ENCODE measurements around the gene SV2A.

Gene SV2A

DNA sequence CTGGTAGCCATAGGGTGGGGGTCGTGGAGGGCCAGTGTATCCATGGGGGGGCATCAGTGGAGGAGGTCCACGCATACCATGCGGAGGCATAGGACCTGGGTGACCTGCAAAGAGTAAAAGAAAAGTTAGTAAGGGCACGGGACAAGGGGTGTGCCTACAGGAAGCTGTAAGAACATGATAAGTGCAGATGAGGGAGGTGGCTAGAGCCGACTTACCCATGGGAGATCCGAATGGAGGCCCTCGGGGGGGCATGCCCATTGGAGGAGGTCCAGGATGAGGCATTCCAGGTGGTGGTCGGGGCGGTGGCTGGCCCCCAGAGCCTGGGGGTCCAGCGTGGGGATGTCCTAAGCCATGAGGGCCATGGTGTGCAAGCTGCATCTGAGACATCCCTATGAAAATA is 6.0 kb upstream of the SV2A start:
- Histone ChIP-seq H3K36me3 (ENCODE audit: control insufficient read depth, insufficient read depth, low read length) (peaks cover 21% of the 10 kb centered on the region), H3K27me3 (replicated peaks; ENCODE audit: control insufficient read depth, insufficient read depth, low read length) (no peaks in the 10 kb centered on the region), H3K4me3 (replicated peaks; ENCODE audit: low read depth, low read length) (no peak overlapping the region)
- TF ChIP-seq, protein P1, sequence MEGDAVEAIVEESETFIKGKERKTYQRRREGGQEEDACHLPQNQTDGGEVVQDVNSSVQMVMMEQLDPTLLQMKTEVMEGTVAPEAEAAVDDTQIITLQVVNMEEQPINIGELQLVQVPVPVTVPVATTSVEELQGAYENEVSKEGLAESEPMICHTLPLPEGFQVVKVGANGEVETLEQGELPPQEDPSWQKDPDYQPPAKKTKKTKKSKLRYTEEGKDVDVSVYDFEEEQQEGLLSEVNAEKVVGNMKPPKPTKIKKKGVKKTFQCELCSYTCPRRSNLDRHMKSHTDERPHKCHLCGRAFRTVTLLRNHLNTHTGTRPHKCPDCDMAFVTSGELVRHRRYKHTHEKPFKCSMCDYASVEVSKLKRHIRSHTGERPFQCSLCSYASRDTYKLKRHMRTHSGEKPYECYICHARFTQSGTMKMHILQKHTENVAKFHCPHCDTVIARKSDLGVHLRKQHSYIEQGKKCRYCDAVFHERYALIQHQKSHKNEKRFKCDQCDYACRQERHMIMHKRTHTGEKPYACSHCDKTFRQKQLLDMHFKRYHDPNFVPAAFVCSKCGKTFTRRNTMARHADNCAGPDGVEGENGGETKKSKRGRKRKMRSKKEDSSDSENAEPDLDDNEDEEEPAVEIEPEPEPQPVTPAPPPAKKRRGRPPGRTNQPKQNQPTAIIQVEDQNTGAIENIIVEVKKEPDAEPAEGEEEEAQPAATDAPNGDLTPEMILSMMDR (IDR thresholded peaks at IDR 0.05; ENCODE audit: insufficient read depth, low read length, poor library complexity, severe bottlenecking): no peak
- no peak for DNase-seq (ENCODE audit: extremely low read depth, insufficient read length)

GRCh38 chr1:149916898-149917252 is 769 bp downstream of the SV2A start:
- no peak for DNase-seq (ENCODE audit: extremely low read depth, insufficient read length)
- Histone ChIP-seq H3K27me3 (replicated peaks; ENCODE audit: control insufficient read depth, insufficient read depth, low read length) (no peaks in the 10 kb centered on the region), H3K36me3 (ENCODE audit: control insufficient read depth, insufficient read depth, low read length) (no peaks in the 10 kb centered on the region; the same call in 1 of the 2 replicates), H3K4me3 (replicated peaks; ENCODE audit: low read depth, low read length) (no peak overlapping the region; the same call in 1 of the 2 replicates)
- TF ChIP-seq, protein P1 (IDR thresholded peaks at IDR 0.05; ENCODE audit: insufficient read depth, low read length, poor library complexity, severe bottlenecking): no peak

- Histone ChIP-seq H3K36me3 (ENCODE audit: control insufficient read depth, insufficient read depth, low read length) (no peaks in the 10 kb centered on the region; the same call in 1 of the 2 replicates), H3K4me3 (replicated peaks; ENCODE audit: low read depth, low read length) (no peak overlapping the region; the same call in 1 of the 2 replicates), H3K27me3 (replicated peaks; ENCODE audit: control insufficient read depth, insufficient read depth, low read length) (no peaks in the 10 kb centered on the region)
- TF ChIP-seq, protein P1 (IDR thresholded peaks at IDR 0.05; ENCODE audit: insufficient read depth, low read length, poor library complexity, severe bottlenecking): no peak
- no peak for DNase-seq (ENCODE audit: extremely low read depth, insufficient read length)
Observed at GRCh38 chr1:149916193-149916897, 1.3 kb downstream of the SV2A start.

GRCh38 chr1:149915429-149916192 is 2.0 kb downstream of the SV2A start:
- H3K36me3 ChIP-seq (ENCODE audit: control insufficient read depth, insufficient read depth, low read length): no peaks in the 10 kb centered on the region
- H3K4me3 ChIP-seq (replicated peaks; ENCODE audit: low read depth, low read length): no peak overlapping the region
- H3K27me3 ChIP-seq (replicated peaks; ENCODE audit: control insufficient read depth, insufficient read depth, low read length): no peaks in the 10 kb centered on the region
- no peak for DNase-seq (ENCODE audit: extremely low read depth, insufficient read length)
- TF ChIP-seq, protein P1 (IDR thresholded peaks at IDR 0.05; ENCODE audit: insufficient read depth, low read length, poor library complexity, severe bottlenecking): no peak

DNA sequence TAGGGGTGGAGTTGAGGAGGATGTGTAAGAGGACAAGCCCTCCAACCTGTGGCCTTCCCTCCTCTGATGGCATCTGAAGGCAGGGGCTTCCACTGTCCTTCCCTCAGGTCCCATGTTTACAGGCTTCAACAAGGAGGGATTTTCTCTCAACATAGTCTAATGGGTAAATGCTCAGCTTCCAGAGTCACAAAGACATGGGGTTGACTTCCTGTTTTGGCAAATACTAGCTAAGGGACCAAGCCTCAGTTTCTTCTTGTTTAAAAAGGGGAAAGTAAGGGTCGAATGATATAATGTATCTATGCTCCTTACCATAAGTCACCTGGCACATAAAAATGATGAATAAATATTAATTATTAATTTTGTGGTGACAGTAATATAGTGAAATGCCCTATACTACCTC is 3.1 kb downstream of the SV2A start:
- Histone ChIP-seq H3K4me3 (replicated peaks; ENCODE audit: low read depth, low read length) (no peak overlapping the region), H3K27me3 (replicated peaks; ENCODE audit: control insufficient read depth, insufficient read depth, low read length) (no peaks in the 10 kb centered on the region), H3K36me3 (ENCODE audit: control insufficient read depth, insufficient read depth, low read length) (no peaks in the 10 kb centered on the region)
- TF ChIP-seq, protein P1 (IDR thresholded peaks at IDR 0.05; ENCODE audit: insufficient read depth, low read length, poor library complexity, severe bottlenecking): no peak
- DNase-seq (ENCODE audit: extremely low read depth, insufficient read length): no peak

All from GM06990 (cell line).